GM19452 (cell line): ENCODE measurements around the gene XPR1.
"Not testable (repeated sequence)": the region's sequence is repeated elsewhere in the genome, so short reads cannot be mapped to it uniquely, and the experiment has no call there.

Source experiments
- ATAC-seq: cut with Tn5 transposase; IDR thresholded peaks from one replicate; pipeline ENCODE4 v1.9.1; 2021; ENCODE audit not compliant: unreplicated experiment

Gene XPR1

GRCh38 chr1:180777072-180777689, 145.4 kb downstream of the XPR1 start:
- no peak for ATAC-seq

- no peak for ATAC-seq
Measured at GRCh38 chr1:180778782-180779398, 147.1 kb downstream of the XPR1 start.

- no peak for ATAC-seq
Measured at GRCh38 chr1:180779584-180779983, 147.8 kb downstream of the XPR1 start.

- ATAC-seq = no peak
Measured at GRCh38 chr1:180781718-180782117, 149.9 kb downstream of the XPR1 start.

GRCh38 chr1:180785291-180785690, 153.5 kb downstream of the XPR1 start:
- no peak for ATAC-seq

GRCh38 chr1:180785887-180786286, 154.1 kb downstream of the XPR1 start:
- ATAC-seq = no peak

GRCh38 chr1:180786624-180787023, 154.8 kb downstream of the XPR1 start:
- ATAC-seq = no peak

- ATAC-seq = no peak
Measured at GRCh38 chr1:180787628-180788307, 155.9 kb downstream of the XPR1 start.

- no peak for ATAC-seq
Measured at GRCh38 chr1:180789460-180789859, 157.6 kb downstream of the XPR1 start.

- ATAC-seq = not testable (repeated sequence)
Measured at GRCh38 chr1:180791152-180791551, 159.3 kb downstream of the XPR1 start.

- ATAC-seq = no peak
Measured at GRCh38 chr1:180791806-180792205, 160.0 kb downstream of the XPR1 start.

GRCh38 chr1:180793451-180793850, 161.6 kb downstream of the XPR1 start:
- no peak for ATAC-seq

- ATAC-seq = no peak
Measured at GRCh38 chr1:180796897-180797640, 165.2 kb downstream of the XPR1 start.

- no peak for ATAC-seq
Measured at GRCh38 chr1:180800945-180801344, 169.1 kb downstream of the XPR1 start.

GRCh38 chr1:180802813-180803212, 171.0 kb downstream of the XPR1 start:
- no peak for ATAC-seq

GRCh38 chr1:180805316-180805715, 173.5 kb downstream of the XPR1 start:
- no peak for ATAC-seq

- no peak for ATAC-seq
Measured at GRCh38 chr1:180811298-180811697, 179.5 kb downstream of the XPR1 start.

- ATAC-seq = no peak
Measured at GRCh38 chr1:180811886-180812285, 180.1 kb downstream of the XPR1 start.

GRCh38 chr1:180814258-180814657, 182.4 kb downstream of the XPR1 start:
- no peak for ATAC-seq

- ATAC-seq = no peak
Measured at GRCh38 chr1:180815188-180815587, 183.4 kb downstream of the XPR1 start.

GRCh38 chr1:180816132-180816531, 184.3 kb downstream of the XPR1 start:
- ATAC-seq = no peak

- ATAC-seq = no peak
Measured at GRCh38 chr1:180821970-180822369, 190.1 kb downstream of the XPR1 start.
